Activated CD4-positive, CD25-positive, alpha-beta regulatory T cell treated with anti-CD3 and anti-CD28 coated beads, Interleukin-2, amount 50 U/mL, for 24 hours (primary cell): Measurements from ENCODE around the gene EIF3I.

Experiments used
- ATAC-seq, 2 donors: fragments of 150-1000 bp; cut with Tn5 transposase; one replicate each; pipeline ENCODE4 v1.10.0; 2021; ENCODE audit warnings: mild to moderate bottlenecking in 1 of 2, moderate library complexity in 1 of 2

Gene EIF3I

DNA sequence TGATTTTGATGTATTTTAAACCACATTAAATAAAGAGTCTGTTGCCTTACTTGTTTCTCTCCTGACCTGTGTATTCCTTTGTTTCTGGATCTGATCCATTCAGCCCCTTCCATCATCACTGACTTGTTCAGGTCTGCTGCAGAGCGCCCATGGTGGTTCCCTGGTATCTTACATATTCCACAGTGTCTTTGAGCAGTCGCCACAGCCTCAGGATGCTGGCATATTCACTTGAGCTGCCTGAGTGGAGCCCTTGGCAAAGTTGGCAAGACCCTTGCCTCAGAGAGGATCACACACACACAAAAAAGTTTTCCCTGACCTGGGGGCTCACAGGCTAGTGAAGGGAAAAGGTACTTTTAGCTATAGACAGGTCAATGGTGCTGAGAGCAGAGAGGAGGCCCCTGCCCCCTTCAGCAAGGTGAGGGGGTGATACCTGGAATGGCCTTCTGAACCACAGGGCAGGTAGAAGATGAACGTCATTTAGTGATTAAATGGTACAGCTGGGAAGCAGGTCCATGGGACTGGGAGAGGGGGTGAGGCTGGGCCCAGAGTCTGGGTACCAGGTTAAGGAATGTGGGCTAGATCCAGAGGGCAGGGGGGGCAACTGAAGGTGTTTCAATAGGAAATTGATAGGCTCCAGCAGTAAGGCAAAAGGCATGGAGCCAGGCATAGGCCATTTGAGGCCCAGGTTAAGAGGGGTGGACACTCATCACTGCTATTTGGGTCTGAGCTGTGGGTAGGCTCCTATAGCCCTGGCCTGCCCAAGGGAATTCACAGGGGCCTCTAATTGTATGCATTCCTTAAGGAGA is 23.8 kb upstream of the EIF3I start:
- no peak for ATAC-seq

DNA sequence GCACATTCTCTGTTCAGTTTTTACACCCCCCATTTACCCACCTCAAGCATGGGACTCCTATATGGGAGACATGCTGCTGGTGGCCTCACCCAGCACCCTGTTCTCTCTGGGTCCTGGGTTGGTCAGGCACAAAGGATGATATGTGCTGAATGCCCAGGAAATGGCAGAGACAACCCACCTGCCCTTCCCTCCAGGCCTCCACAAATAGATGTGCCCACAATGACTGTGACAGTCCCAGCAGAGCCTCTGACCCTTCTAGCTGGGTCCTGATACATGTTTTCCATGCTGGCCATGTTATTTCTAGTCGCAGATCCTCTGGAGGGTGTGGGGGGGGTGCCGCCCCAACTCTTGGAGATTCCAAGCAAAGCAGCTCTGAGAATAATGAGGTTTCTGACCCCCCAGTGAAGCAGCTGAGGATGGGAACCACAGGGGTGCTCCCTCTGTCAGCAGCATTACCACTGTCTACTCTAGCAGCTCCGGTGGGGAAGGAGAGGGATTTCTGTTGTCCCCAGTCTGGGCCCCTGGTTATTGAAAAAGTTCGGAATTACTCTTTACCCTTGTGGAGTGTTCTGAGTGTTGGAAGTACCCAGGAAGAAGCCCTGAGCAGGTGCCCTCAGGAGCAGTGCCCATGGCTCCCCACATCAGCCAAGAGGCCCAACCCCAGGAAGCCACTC is 23.0 kb upstream of the EIF3I start:
- ATAC-seq = no peak

GRCh38 chr1:32199717-32200072 is 22.5 kb upstream of the EIF3I start:
- ATAC-seq = no peak

DNA sequence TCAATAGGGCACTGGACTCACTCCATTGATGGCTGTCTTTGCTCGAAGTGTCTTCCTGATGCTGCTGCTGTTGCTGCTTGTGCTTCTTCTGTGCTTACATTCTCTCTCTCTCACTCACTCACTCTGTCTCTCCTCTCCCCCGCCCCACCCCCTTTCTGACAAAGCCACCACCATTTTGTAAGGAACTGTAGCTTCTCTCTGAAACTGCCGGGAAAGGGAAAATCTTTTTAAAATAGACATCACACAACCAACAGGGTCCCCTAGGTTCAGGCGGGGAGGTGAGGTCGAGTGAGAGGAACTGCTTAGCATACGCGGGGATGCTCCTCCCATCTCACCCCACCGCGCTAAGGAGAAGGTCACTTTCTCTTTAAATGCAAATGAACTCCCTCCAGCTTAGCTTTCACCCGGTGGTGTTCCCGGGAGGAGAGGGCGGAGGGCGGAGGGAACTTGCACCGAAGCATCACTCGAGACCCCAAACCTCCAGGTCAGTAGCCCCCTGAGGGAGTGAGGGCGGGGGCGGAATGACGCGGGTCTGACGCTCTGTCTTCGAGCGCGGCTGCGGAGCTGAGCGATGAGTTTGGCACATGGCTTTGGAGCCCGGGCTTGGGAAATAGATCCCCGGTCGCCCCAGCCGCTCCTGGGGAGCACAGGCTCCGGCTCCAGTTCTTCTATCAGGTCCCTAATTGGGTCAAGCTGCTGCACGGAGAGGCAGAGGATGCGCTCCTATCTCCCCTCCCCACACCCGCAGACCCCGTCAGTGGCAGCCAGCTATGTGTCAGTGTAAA is 21.8 kb upstream of the EIF3I start, which contains the start of gene CCDC28B:
CCDC28B (plus strand) TSS at position 370 of the 785 bp plus-strand sequence. CDS start 1,341 bp downstream, outside the sequence.
- ATAC-seq = peak; percentile 34 to 44

DNA sequence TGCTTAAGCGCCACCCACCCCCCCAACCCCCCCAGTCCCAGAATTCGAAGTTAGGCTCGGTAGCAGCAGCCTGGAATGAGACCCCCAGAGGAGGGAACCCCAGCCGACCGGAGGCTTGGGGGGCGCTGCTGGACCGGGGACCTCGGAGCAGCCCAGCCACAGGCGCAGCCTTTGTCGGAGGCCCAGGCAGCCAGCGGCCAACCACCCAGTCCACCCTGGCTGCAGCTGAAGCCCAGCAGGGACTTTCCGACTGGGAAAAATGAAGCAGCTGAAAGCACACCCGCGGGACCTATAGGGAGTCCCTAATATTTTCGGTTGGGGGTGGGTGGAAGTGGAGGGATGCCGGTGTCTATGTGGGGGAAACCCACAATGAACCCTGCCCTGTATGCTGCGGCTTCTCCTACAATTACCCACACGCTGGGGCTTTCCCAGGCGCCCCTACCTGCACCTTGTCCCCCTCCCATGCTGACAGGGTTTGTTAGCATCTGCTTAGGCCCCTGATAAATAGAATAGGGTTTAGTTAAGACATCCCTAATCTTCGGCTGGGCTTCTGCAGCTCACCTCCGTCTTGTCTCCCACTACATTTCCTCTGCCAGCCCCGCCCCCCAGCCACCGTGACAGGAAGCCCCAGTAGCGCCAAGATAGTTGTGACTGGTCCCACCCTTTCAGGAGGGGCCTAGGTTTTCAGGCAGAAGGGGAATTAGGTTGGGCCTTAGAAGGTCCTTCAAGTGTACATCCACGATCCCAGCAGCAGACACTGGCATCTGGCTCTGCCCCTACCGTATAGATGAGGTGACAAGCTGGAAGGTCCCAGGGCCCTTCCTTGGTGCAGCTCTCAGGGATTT is 21.0 kb upstream of the EIF3I start:
- ATAC-seq = peak; percentile 50 to 52

GRCh38 chr1:32204943-32205361 is 17.3 kb upstream of the EIF3I start:
- ATAC-seq = no peak

DNA sequence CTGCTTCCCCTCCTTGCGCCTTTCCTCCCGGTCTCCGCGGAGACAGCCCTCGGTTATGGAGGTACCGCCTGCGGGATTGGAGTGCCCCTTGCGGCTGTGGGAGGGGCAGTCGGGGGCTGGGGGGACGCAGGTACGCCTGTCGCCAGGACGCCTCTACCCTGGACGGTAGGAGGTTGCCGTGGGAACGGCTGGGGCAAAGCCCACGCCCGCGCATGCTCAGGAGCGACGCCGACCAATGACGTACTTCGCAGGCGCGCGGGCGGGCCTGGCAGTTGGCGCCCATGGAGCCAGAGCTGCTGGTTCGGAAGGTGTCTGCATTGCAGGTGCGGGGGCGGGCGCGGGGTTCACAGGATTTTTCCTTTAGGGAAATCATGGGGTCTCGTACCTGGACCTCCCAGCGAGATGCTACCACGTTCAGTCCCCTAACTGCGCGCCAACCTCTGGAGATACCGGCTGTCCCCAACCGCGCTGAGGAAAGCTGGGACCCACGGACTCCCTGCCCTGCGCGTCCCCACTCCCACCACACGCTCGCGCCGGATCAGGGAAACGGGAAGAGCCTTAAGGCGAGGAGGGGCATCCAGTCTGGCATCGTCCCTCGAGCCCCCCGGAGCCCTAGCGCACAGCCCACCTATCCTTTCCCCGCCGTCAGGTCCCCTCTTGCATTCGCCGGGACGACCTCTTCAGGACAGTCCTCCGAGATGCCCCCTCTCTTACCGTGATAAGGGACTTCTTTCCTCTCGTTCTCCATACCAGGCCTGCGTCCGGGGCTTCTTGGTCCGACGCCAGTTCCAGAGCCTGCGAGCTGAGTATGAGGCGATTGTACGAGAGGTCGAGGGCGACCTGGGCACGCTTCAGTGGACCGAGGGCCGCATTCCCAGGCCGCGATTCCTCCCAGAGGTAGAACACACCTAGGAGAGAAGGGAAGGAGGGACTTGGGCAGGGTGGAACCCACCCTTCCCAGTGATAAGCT is 16.5 kb upstream of the EIF3I start, which contains the start of gene IQCC:
IQCC (plus strand) TSS at position 271 of the 970 bp plus-strand sequence; CDS start at position 282, 11 bp downstream.
- peak; percentile 77 to 79 for ATAC-seq

- no peak for ATAC-seq
These were observed 13.7 kb upstream of the EIF3I start for GRCh38 chr1:32208469-32208868.

- no peak for ATAC-seq
These were observed 13.3 kb upstream of the EIF3I start, which contains the start of gene DCDC2B for GRCh38 chr1:32208891-32209328. Gene DCDC2B (plus strand): TSS chr1:32209089. CDS start chr1:32209094, 5 bp downstream.

DNA sequence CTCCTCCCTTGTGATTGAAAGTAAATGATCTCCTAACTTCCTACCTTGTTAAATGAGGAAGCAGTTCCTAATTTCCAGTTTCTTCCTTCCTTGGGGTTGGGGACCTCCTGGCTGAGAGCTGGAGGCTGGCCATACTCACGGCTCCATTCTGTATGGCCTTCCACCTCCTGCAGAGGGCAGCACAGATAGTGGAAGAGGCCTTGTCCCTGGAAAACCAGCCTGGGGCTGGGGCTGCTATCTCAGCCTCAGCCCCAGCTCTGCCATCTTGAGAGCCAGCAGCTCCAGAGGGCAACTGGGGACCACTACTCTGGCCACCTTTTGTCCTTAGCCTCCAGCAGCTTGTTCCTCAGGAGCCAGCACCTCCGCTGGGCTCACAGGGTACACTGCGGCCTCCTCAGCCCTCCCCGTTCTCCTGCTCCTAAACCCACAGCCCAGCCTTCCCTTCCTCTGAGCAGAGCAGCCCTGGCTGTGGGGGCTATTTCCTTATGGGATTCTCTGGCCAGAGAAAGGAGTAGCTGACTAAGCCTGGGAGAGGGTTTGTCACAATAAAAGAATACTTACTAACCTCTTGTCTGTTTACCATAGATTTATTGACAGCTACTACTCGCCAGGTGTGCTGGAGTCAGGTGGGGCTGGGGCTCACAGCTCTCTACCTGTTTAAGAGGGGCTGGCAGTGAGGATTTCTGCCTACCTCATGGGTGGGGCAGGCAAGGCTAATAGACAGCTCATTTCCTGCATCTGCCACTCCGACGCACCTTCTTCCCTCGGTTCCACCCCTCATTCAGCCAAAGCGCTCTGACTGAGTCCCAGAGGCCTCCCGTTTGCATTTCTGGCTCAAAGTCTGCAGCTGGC is 6.4 kb upstream of the EIF3I start:
- peak; percentile 80 to 83 for ATAC-seq

- no peak for ATAC-seq
These were observed 5.6 kb upstream of the EIF3I start for GRCh38 chr1:32216566-32216965.

GRCh38 chr1:32219022-32219421 is 3.2 kb upstream of the EIF3I start:
- no peak for ATAC-seq

- no peak for ATAC-seq
These were observed 1.2 kb upstream of the EIF3I start for GRCh38 chr1:32220746-32221580.

DNA sequence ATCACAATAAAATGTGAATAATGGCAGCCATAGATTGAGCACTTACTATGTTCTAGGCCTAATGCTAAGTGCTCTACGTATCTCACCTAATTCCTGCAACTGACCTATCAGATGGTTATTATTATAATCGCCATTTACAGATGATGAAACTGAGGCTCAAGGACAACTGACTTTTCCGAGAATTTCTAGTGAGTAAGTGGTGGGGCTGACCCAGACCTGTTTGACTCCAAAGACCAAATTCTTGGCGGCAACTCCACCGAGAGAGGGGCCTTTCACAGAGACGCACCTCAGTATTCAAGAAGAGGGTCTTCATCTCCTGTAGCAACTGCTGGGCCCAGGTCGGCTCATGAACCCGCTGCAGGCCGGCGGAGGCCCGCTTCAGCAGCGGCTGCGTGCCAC is 627 bp upstream of the EIF3I start:
- no peak for ATAC-seq

- no peak for ATAC-seq
These were observed 1.5 kb downstream of the EIF3I start for GRCh38 chr1:32223683-32224082.

DNA sequence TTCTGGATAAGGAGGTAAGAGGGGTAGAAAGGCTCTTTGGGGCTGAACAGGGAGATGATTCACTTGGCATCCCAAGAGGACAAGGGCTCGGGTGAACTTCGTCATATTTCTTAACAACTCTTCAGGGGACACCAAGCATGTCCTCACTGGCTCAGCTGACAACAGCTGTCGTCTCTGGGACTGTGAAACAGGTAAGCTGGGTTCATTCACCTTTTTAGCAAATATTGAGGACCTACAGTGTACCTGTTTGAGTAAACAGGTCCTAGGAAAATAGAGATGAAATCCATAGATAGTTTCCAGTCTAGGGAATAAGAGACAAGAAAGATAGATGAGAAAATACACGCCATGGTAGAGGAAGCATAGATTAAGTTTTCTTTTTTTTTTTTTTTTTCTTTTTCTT is 2.1 kb downstream of the EIF3I start:
- ATAC-seq = no peak

GRCh38 chr1:32228771-32229170 is 6.6 kb downstream of the EIF3I start:
- ATAC-seq = no peak

DNA sequence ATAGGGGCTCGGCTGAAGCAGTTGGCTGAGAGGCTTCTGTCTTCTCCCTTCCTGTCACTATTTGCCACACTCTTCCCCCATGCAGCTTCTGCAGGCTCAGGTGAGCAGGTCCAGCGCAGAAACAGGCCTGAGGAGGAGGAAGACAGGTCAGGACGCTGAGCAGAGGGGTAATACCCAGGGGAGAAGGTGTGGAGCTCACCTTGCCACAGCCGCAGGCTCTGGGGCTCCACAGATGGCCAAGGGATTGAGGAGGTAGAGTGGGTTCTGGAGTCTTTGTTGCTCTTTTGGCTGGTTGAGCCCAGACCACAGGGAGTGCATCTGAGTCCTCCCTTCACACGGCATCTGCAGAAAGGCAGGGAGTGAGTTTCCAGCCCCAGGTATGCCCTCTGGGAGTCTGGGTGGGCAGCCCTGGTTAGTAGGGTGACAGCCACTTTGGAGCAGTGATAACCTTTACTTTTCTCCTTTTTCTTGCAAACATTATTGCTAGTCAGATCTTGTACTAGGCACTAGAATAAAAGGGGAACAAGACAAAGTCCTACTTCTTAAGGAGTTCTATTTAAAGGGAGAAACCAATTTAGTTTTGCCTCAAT is 9.7 kb downstream of the EIF3I start:
- ATAC-seq = no peak
